Stimulated activated CD4-positive, alpha-beta T cell treated with anti-CD3 and anti-CD28 coated beads, TNF-alpha, amount 100 ng/mL, for 1 hour (primary cell): ENCODE results near the gene ABRACL.
"Not testable (repeated sequence)": the region's sequence is repeated elsewhere in the genome, so short reads cannot be mapped to it uniquely, and the experiment has no call there.

Source experiments
- DNase-seq, 3 donors: peaks; one replicate each; pipeline ENCODE4 v3.0.0-alpha.2; 2020; ENCODE audit warnings: low read depth in 3 of 3, low spot score in 1 of 3

ABRACL gene, protein sequence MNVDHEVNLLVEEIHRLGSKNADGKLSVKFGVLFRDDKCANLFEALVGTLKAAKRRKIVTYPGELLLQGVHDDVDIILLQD

DNA sequence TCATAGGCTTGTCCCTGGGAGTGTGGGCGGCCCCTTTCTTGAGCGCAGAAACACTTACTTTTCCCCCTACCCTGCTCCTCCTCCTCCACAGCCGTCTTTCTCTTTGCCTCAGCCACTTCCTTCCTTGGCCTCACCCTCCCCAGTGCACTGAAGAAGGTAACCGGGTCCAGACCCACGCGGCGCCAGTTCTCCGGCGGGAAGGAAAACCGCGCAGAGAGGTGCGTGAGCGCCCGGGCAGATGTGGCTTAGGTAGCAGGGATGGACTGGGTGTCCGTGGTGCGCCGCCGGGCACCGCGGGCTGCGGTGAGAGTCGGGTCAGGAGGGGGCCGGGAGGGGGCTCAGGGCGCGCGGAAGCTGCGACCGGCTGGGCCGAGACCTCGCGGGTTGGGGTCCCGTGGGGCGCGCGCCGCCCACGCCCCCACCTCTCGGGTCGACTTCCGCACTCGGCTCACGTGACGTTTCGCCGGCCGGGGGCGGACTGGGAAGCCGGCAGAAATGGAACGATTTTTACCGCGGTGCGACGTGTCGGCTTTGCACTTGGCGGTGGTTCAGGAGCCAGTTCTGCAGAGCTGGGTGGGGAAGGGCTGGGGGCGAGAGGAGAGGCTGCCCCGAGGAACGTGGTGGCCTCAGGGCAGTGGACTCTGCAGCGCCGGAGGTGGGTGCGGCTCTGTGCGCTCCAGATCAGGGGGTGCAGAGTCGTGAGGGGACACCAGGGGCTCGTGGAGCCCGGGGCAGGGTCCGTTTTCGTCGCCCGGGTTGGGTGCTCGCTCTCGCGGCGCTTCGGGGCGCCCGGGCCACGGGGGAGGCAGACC, at the start of gene ABRACL:
Gene ABRACL (plus strand): TSS at position 88 of the 812 bp plus-strand sequence. CDS start 5,416 bp downstream, outside the sequence.
- DNase-seq = peak; percentile 42 to 66 (median 53)

GRCh38 chr6:138979365-138979764, 49.2 kb upstream of the ABRACL start:
- no peak for DNase-seq

GRCh38 chr6:138979813-138980668, 48.5 kb upstream of the ABRACL start:
- no peak for DNase-seq

GRCh38 chr6:138981416-138981815, 47.1 kb upstream of the ABRACL start:
- DNase-seq = no peak

DNA sequence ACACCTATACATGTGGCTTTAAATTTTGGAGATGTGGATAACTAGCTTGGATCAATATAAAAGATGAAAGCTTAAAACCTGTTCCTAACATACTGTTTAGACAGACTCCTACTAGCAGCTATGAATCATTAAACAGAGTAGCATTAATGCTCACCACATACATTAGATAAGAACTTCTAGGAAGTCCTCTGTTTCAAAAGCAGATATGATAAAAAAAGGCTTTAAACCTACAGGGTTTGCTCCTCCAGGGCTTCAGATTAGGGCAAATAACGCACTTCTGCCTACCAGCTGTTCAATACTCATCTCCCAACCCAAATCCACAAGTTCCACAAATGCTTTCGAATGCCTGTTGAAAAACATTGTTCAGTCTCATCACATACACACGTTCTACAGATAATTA, 42.0 kb upstream of the ABRACL start:
- no peak for DNase-seq

- no peak for DNase-seq
These were observed 41.4 kb upstream of the ABRACL start for GRCh38 chr6:138987080-138987642.

- peak; percentile 76 to 93 (median 81) for DNase-seq
These were observed 40.7 kb upstream of the ABRACL start, which contains the start of gene REPS1 for GRCh38 chr6:138987643-138988468. Gene REPS1, minus strand, starts transcription at chr6:138988253. Its CDS starts 571 bp downstream, at chr6:138987682.

- DNase-seq = no peak
These were observed 40.1 kb upstream of the ABRACL start for GRCh38 chr6:138988469-138988834.

- DNase-seq = no peak
These were observed 39.2 kb upstream of the ABRACL start for GRCh38 chr6:138989098-138989983.

DNA sequence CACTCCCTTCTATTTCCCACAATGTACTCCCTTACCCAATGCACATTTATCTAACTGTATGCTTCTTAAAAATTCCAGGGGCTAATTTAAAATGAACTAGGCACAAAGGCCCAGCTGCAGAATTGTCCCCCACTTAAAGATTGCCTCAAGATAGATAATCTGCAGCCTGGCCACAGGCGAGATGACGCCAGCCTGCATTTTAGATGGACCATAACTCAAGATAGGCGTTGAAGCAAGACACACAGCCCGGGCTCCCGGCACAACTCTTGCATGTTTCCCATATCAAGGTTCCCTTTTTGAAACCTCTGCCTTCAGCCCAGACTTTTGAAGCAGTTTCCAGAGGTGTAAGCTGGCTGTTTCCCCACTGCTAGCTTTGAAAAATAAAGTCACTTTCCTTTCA, 37.3 kb upstream of the ABRACL start:
- no peak for DNase-seq

GRCh38 chr6:138992965-138993364, 35.6 kb upstream of the ABRACL start:
- DNase-seq = not testable (repeated sequence)

GRCh38 chr6:138993410-138993809, 35.1 kb upstream of the ABRACL start:
- not testable (repeated sequence) for DNase-seq

DNA sequence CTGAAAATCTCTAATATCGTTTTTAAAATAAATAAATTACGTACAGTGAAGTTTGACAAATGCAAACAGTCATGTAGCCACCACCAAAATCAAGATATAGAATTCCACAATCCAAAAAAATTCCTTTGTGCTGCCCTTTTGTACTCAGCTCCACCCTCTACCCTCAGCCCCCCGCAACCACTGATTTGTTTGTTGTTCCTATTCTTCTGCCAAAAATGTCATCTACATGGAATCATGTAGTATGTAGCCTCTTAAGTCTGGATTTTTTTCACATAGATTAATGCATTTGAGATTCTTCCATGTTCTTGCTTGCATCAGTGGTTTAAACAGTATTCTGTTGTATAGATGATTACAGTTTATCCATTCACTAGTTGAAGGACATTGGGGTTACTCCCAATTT, 32.0 kb upstream of the ABRACL start:
- DNase-seq = no peak

DNA sequence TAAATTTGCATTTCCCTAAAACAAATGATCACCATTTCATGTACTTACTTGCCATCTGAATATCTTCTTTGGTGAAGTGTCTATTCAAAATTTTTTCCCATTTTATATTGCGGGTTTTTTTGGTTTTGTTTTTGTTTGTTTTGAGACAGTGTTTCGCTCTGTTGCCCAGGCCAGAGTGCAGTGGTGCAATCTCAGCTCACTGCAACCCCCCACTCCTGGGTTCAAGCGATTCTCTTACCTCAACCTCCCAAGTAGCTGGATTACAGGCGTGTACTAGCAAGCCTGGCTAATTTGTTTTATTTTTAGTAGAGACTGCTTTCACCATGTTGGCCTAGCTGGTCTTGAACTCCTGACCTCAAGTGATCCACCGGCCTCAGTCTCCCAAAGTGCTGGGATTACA, 31.4 kb upstream of the ABRACL start:
- no peak for DNase-seq

DNA sequence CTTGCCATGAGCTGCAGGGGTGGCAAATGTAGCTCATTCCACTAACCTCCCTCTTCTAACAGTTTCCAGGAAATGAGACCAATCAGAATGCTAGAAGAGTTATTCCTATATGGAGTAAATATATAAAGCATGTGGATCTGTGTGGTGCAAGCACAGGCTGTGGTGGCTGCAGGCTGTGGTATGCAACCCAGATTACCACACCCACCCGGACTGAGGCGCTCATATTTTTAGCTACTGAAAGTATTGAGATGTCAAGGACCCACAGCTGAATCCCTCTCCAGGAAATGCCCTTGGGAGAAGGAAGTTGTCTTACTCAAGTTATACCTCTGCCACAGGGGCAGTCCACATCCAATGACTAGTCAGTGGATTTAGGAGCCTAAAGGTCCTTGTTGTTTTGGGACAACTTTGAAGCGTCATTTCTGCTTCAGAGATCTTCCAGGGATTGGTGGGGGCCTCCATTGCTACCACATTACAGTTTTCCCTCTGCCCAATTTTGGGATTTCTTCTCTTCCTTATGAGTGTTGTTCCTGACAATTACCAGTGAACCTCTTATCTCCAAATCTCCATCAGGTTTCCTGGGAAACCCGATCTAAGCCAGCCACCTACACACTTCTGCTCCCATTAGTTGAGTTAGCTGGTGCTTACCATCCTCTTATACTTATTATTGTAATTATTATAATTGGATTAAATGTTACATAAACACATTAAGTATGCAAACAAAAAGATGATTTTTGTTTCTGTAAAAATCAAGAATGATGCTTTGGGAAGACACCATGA, 28.4 kb upstream of the ABRACL start:
- no peak for DNase-seq

GRCh38 chr6:139003751-139004150, 24.8 kb upstream of the ABRACL start:
- no peak for DNase-seq

GRCh38 chr6:139006477-139006876, 22.1 kb upstream of the ABRACL start:
- no peak for DNase-seq

DNA sequence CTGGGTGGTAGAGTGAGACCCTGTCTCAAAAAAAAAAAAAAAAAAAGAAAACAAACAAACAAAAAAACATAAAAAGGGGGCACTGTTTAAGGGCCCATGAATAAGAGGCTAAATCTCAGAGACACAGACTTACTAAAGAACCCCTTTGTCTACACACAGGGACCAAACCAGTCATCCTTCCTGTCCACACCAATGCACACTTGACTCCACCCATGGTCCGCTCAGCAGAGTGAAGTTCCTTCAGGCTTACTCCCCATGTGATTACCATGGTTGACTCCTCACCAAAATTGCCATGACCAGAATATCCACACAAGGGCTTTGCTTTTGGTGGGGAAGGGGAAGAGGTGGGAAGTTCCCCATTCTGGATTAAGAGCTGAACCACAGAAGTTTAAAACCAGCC, 21.1 kb upstream of the ABRACL start:
- DNase-seq = no peak

DNA sequence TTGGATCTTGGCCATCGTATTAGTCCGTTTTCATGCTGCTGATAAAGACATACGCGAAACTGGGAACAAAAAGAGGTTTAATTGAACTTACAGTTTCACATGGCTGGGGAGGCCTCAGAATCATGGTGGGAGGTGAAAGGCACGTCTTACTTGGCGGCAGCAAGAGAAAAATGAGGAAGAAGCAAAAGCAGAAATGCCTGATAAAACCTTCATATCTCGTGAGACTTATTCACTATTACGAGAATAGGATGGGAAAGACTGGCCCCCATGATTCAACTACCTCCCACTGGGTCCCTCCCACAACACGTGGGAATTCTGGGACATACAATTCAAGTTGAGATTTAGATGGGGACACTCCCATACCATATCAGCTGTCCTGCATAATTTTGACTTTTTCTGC, 20.4 kb upstream of the ABRACL start:
- DNase-seq = no peak
